Measurements from ENCODE around the gene DDIT3. TPM values are rescaled to one million over a fixed set of nuclear protein-coding genes. Genes with fewer than 3 reads are reported as not detected.

DDIT3 gene
- total RNA-seq, 2 experiments from 2014 or later = 19.1 to 22.7 TPM

DNA sequence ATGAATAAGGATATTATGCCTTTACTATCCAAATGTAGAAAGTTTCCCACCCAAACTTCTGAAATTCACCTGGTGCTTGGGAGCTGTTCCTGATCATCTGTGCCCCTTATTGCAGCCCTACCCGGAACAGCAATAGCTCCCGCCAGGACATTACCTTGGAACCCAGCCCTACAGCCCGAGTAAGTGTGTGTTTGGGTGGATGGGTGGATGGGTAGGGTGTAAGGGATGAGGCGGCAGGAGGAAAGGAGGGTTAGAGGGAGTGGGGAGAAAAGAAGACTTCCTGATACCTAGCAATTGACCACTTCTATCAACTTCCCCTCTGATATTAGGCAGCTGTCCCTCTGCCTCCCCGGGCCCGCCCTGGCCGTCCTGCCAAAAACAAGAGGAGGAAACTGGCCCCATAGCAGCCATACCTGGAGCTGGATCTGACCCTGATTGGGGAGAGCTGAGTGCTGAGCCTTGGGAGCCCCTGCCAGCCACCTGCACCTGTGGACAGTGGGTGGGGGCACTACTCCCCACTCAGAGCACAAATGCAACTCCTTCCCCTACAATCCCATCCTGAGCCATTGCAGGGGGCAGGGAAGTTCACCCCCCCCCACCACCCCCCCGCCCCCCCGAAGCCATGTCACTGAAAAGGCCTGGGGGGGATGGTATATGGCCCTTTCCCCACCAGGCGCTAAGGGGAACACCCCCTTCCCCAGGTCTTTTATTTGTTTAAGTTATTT, 8.7 kb upstream of the DDIT3 start:
- no peak overlapping the region for H3K27ac Mint-ChIP-seq
- POLR2A ChIA-PET = no interaction called here

DNA sequence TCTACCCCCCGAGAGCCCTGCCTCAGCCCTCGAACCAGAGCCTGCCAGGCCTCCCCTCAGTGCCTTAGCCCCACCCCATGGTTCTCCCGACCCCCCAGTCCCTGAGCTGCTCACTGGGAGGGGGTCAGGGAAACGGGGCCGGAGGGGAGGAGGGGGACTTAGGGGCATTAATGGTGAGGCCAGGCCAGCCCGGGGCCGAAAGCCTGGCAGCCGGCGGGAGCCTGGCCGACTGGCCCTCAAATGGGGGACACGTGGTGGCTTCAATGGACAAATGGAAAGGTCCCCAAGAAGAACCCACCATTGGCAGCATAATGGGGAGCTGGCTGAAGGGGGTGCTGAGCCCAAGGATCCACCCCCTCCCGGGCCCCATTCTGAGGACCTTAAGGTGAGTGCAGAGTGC, 7.9 kb upstream of the DDIT3 start:
- Mint-ChIP-seq H3K27me3 (no peaks in the 10 kb centered on the region), H3K9me3 (no peaks in the 10 kb centered on the region), H3K36me3 (ENCODE audit: low read depth) (peaks cover 64% of the 10 kb centered on the region), H3K4me3 (no peak overlapping the region), H3K4me1 (peaks cover 25% of the 10 kb centered on the region), H3K27ac (no peak overlapping the region)
- CTCF ChIA-PET = no interaction called here
- DNase-seq = no peak
- POLR2A ChIA-PET = no interaction called here

More for the DNA sequence above, 8.7 kb upstream of the DDIT3 start:
- Mint-ChIP-seq H3K27me3 (no peaks in the 10 kb centered on the region), H3K4me1 (peaks cover 17% of the 10 kb centered on the region), H3K4me3 (no peak overlapping the region), H3K9me3 (no peaks in the 10 kb centered on the region), H3K36me3 (ENCODE audit: low read depth) (peaks cover 63% of the 10 kb centered on the region)
- no peak for DNase-seq
- CTCF ChIA-PET = no interaction called here

DNA sequence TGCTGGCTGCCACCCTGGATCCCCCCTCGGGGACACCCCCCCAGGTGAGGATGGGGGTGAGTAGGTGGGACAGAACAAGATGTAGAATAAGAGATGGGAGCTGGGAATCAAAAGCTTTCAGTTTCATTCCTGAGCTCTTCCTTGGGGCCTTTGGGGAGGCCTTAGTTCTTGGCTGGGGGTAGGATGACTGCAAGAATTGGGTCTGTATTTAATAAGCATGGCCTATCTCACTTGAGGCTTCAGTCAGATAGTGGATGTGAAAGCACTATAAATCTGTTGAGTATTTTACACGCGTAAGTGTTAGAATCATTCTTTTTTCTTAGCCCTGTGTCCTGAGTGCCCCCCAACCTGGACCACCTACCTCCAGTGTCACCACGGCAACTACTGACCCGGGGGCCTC, 6.9 kb upstream of the DDIT3 start:
- H3K4me3 Mint-ChIP-seq = no peak overlapping the region
- H3K9me3 Mint-ChIP-seq = no peaks in the 10 kb centered on the region
- ChIA-PET CTCF (interaction anchor here (0.6 to 1.3 kb wide), 3 partner anchors 19 to 68 kb away, joined by 3 to 5 read pairs (median 4); no protein-coding TSS in a partner anchor), POLR2A (interaction anchor here (1.6 to 1.8 kb wide), 2 partner anchors 11 to 19 kb away, joined by 4 to 6 read pairs; no protein-coding TSS in a partner anchor)
- peaks cover 54% of the 10 kb centered on the region for H3K36me3 Mint-ChIP-seq (ENCODE audit: low read depth)
- H3K27ac Mint-ChIP-seq = no peak overlapping the region
- no peaks in the 10 kb centered on the region for H3K27me3 Mint-ChIP-seq
- no peak for DNase-seq
- H3K4me1 Mint-ChIP-seq = peaks cover 28% of the 10 kb centered on the region

DNA sequence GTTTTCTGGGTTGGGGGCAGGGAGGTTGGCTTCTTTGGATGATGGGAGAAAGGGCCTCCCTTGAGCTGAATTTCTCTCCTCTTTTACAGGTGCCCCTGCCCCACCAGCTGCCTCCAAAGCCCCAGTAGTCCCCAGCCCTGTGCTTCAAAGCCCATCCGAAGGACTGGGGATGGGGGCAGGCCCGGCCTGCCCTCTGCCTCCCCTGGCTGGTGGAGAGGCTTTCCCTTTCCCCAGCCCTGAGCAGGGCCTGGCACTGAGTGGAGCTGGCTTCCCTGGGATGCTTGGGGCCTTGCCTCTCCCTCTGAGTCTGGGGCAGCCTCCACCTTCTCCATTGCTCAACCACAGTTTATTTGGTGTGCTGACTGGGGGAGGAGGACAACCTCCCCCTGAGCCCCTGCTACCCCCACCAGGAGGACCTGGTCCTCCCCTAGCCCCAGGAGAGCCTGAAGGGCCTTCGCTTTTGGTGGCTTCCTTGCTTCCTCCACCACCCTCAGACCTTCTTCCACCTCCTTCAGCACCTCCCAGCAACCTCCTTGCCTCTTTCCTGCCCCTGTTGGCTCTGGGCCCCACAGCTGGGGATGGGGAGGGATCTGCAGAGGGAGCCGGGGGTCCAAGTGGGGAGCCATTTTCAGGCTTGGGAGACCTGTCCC, 6.3 kb upstream of the DDIT3 start:
- H3K36me3 Mint-ChIP-seq (ENCODE audit: low read depth) = peaks cover 51% of the 10 kb centered on the region
- no peaks in the 10 kb centered on the region for H3K9me3 Mint-ChIP-seq
- no peak for DNase-seq
- no peak overlapping the region for H3K4me3 Mint-ChIP-seq
- POLR2A ChIA-PET = interaction anchor here (1.6 to 1.8 kb wide), 3 partner anchors 11 to 19 kb away, joined by 4 to 6 read pairs (median 4); no protein-coding TSS in a partner anchor
- CTCF ChIA-PET = interaction anchor here (0.6 to 1.3 kb wide), 3 partner anchors 20 to 68 kb away, joined by 3 to 5 read pairs (median 4); no protein-coding TSS in a partner anchor
- H3K4me1 Mint-ChIP-seq = peaks cover 34% of the 10 kb centered on the region
- no peaks in the 10 kb centered on the region for H3K27me3 Mint-ChIP-seq
- H3K27ac Mint-ChIP-seq = no peak overlapping the region

DNA sequence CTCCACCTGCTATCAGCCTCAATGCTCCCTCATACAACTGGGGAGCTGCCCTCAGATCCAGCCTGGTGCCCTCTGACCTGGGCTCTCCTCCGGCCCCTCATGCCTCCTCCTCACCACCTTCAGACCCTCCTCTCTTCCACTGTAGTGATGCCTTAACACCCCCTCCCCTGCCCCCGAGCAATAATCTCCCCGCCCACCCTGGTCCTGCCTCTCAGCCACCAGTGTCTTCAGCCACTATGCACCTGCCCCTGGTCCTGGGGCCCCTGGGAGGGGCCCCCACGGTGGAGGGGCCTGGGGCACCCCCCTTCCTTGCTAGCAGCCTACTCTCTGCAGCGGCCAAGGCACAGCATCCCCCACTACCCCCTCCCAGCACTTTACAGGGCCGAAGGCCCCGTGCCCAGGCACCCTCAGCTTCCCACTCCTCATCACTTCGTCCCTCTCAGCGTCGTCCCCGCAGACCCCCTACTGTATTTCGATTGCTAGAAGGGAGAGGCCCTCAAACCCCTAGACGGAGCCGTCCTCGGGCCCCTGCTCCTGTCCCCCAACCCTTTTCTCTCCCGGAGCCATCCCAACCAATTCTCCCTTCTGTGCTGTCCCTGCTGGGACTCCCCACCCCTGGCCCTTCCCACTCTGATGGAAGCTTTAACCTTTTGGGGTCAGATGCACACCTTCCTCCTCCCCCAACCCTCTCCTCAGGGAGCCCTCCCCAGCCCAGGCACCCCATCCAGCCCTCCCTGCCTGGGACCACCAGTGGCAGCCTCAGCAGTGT, 5.5 kb upstream of the DDIT3 start:
- Mint-ChIP-seq H3K27ac (no peak overlapping the region), H3K27me3 (no peaks in the 10 kb centered on the region), H3K36me3 (ENCODE audit: low read depth) (peaks cover 45% of the 10 kb centered on the region), H3K4me3 (no peak overlapping the region), H3K4me1 (peaks cover 42% of the 10 kb centered on the region), H3K9me3 (no peaks in the 10 kb centered on the region)
- ChIA-PET POLR2A (interaction anchor here (1.6 to 1.8 kb wide), 3 partner anchors 11 to 20 kb away, joined by 4 to 6 read pairs (median 4); no protein-coding TSS in a partner anchor), CTCF (interaction anchor here (0.9 to 2.0 kb wide), 2 partner anchors 67 kb away, joined by 3 to 7 read pairs; partner anchors contain the start of gene GLI1)
- no peak for DNase-seq

DNA sequence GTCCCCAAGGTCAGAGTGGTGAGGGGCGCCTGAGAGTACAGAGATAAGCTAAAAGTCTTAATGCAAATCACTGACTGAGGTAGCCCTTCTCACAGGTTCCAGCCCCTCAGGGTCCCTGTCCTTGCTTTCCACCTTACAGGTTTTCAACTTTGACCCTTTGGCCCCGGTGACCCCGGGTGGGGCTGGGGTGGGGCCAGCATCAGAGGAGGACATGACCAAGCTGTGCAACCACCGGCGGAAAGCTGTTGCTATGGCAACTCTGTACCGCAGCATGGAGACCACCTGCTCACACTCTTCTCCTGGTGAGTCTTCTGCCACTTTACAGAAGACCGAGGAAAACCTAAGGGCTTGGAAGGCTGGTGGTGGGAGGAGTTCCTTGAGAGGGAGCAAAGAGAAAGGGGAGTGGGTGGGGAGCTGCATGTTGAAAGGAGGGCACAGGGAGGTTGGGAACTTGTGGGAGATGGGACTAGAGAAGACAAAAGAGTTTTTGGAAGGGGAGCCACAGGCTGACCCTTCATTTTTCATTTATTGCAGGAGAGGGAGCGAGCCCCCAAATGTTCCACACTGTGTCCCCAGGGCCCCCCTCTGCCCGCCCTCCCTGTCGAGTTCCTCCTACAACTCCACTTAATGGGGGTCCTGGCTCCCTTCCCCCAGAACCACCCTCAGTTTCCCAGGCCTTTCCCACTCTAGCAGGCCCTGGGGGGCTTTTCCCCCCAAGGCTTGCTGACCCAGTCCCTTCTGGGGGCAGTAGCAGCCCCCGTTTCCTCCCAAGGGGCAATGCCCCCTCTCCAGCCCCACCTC, 4.7 kb upstream of the DDIT3 start:
- Mint-ChIP-seq H3K4me3 (peak overlapping the region; percentile 88), H3K27me3 (no peaks in the 10 kb centered on the region), H3K36me3 (ENCODE audit: low read depth) (peaks cover 44% of the 10 kb centered on the region), H3K9me3 (no peaks in the 10 kb centered on the region), H3K4me1 (peaks cover 42% of the 10 kb centered on the region), H3K27ac (no peak overlapping the region)
- ChIA-PET CTCF (interaction anchor here (0.9 to 2.2 kb wide), 3 partner anchors 49 to 66 kb away, joined by 3 to 7 read pairs (median 7); partner anchors contain the start of gene GLI1), POLR2A (interaction anchor here (0.7 to 2.8 kb wide), 8 partner anchors 10 to 48 kb away, joined by 3 to 20 read pairs (median 4); partner anchors contain the start of genes ARHGAP9 and DCTN2)
- DNase-seq = no peak

DNA sequence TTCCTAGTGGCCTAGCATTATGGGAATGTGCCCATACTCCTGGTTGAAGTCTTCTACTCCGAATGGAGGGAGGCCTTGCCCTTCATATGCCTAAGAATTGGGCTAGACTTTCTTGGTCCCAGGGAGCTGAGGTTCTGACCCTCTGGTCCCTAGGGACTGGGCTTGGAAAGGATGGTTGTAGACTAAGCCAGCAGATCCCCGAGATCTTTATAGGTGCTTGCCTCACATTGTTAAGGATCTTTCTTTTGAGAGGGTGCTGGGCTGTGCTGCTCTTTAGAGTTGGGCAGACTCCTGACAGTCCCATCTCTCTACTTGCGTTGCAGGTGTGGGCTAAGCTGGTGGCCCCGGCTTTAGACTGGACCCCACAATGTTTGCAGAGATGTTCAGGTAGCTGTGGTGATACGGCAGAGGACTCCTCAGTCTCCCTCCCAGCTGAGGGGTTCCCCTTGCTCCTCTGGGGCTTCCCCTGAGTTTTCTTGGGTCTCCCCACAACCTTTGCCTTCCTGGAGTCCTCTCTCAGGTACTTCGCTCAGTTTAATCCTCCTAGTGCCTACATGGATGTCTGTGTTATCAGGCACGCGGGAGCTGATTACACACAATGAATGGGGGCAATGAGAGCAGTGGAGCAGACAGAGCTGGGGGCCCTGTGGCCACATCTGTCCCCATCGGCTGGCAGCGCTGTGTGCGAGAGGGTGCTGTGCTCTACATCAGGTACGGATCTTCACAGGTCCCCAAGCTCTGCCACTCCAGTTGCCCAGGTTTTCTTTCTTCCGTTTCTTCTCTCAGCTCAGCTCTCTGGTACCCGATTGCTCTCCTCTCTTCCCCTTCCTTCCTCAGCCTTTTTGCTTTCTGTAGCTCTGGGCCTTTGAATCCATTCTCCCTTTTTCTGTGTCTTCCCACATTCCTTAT, 3.6 kb upstream of the DDIT3 start:
- no peaks in the 10 kb centered on the region for H3K27me3 Mint-ChIP-seq
- POLR2A ChIA-PET = interaction anchor here (0.6 to 2.8 kb wide), 11 partner anchors 9 to 49 kb away, joined by 3 to 20 read pairs (median 3); partner anchors contain the start of genes ARHGAP9 and DCTN2

DNA sequence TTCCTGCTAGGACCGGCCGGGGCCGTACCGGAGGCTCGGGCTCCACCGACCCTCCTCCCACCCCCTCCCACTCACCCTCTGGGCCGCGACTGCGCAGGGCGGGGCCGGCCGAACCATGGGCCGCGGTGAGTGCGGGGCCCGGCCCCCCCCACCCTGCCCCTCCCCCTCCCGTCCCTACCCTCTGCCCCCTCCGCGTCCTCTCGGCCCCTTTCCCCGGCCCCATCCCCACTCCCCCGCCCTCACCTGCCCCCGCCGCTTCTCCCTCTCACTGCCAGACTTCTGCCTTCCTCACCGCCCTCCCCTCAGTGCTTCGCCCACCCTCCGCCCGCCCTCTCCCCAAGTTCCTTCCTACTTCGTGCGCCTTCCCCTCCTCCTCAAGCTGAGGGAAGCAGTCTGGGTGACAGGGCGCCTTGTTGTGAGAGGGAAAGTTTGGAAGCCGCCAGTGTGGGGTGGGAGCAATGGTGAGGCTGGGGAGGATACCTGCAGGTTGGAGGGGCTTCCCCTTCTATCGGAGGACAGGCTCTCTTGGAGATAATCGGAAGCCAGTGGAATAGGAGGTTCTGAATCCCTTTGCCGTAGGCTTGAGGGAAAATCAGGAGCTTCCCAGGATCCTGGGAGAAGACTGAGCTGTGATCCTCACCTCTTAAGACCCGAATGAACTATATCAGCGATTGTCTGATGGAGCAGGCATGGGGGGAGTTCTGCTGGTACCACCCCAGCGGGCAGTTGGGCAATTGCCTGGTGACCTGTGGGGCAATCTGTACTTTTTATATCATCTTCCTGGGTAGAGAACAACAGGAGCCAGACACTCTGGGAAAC, 2.8 kb upstream of the DDIT3 start:
- ChIA-PET POLR2A (interaction anchor here (1.1 to 2.8 kb wide), 3 partner anchors 8 to 48 kb away, joined by 3 to 20 read pairs (median 9); partner anchors contain the start of gene DCTN2), CTCF (interaction anchor here (0.8 to 2.2 kb wide), 4 partner anchors 23 to 60 kb away, joined by 3 to 7 read pairs (median 4); no protein-coding TSS in a partner anchor)
- Mint-ChIP-seq H3K27me3 (no peaks in the 10 kb centered on the region), H3K4me3 (peak overlapping the region; percentile 88), H3K27ac (peak overlapping the region; percentile 86), H3K36me3 (ENCODE audit: low read depth) (peaks cover 48% of the 10 kb centered on the region), H3K9me3 (no peaks in the 10 kb centered on the region), H3K4me1 (peaks cover 56% of the 10 kb centered on the region)
- no peak for DNase-seq

More for the DNA sequence above, 3.6 kb upstream of the DDIT3 start:
- peaks cover 48% of the 10 kb centered on the region for H3K4me1 Mint-ChIP-seq
- CTCF ChIA-PET = interaction anchor here (0.8 to 2.2 kb wide), 6 partner anchors 22 to 65 kb away, joined by 3 to 7 read pairs (median 4); partner anchors contain the start of gene GLI1
- H3K4me3 Mint-ChIP-seq = peak overlapping the region; percentile 88
- peak overlapping the region; percentile 86 for H3K27ac Mint-ChIP-seq
- H3K36me3 Mint-ChIP-seq (ENCODE audit: low read depth) = peaks cover 46% of the 10 kb centered on the region
- no peaks in the 10 kb centered on the region for H3K9me3 Mint-ChIP-seq
- DNase-seq = no peak

DNA sequence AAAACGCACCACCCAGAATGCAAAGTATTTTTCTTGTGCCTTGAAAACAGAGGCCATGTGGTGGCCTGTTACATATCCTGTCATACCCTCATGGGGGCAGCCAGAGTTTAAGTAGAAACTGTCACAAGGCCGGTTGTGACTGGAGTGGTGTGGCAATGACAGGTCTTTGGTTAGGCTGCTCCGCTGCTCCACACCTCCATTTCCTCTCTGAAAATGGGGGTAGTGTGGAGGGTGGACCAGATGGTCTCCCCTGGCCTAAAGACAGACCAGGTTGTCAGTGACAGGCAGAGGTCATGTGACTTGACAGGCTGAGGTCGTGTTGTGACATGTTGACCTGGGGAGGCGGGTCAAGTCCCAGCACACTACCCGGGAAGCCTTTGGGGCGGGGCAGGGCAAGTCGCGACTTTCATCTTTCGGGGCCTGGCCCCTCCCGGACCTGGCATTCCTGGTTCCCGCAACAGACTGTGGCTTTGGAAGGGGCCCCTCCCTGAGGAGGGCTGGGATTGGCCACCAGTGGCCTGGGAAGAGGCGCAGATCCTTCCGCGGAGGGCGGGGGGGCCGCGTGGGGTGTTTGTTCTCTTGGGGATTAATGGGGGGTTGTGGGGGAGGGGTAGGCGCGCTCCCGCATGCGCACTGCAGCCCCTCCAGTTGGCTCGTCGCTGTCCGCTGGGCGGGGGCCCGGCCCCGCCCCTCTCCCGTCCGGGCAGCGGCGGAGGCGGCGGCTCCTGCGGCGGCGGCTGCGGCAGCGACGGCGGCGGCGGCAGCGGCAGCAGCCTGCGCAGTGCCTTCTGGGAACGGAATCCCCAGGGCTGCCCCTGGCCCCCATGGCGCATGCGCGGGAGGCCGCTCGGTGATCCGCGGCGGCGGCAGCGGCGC, 1.9 kb upstream of the DDIT3 start, which contains the start of gene MBD6:
Gene MBD6, plus strand, starts transcription at position 814 of the 876 bp plus-strand sequence. CDS start 1,480 bp downstream, outside the sequence.
- DNase-seq = peak; percentile 92
- Mint-ChIP-seq H3K27me3 (no peaks in the 10 kb centered on the region), H3K27ac (peak within 1 kb of the TSS; percentile 100), H3K4me3 (peak within 1 kb of the TSS; percentile 88), H3K4me1 (peaks cover 60% of the 10 kb centered on the region), H3K36me3 (ENCODE audit: low read depth) (peaks cover 48% of the 10 kb centered on the region), H3K9me3 (no peaks in the 10 kb centered on the region)
- POLR2A ChIA-PET = interaction anchor here (2.8 kb wide), 1 partner anchor 24 kb away, joined by 20 read pairs; the partner anchor contains the start of gene DCTN2
- CTCF ChIA-PET = no interaction called here

Measured in activated CD4-positive, alpha-beta memory T cell treated with anti-CD3 and anti-CD28 coated beads, Interleukin-2, amount 10 ng/mL, durations not matched to agents 7 days and 5 days (primary cell).